Esophagus muscularis mucosa (tissue), 3 donors: ENCODE measurements around the gene ASPN.

ENCODE experiments used
- CTCF ChIP-seq, 3 experiments: fragments of 200-600 bp in 2 of 3; fragments of 450-650 bp in 1 of 3; sonication (generic) in 2 of 3; IDR thresholded peaks; one replicate each; pipeline ENCODE4 v1.5.1; 2017 to 2019; ENCODE audit warnings: antibody characterized with exemption in 3 of 3, mild to moderate bottlenecking in 2 of 3, moderate library complexity in 1 of 3
- EP300 ChIP-seq: sonication (generic); formaldehyde crosslinking; IDR thresholded peaks from one replicate; pipeline ENCODE4 v1.6.1; 2017; ENCODE audit warnings: antibody characterized with exemption

DNA sequence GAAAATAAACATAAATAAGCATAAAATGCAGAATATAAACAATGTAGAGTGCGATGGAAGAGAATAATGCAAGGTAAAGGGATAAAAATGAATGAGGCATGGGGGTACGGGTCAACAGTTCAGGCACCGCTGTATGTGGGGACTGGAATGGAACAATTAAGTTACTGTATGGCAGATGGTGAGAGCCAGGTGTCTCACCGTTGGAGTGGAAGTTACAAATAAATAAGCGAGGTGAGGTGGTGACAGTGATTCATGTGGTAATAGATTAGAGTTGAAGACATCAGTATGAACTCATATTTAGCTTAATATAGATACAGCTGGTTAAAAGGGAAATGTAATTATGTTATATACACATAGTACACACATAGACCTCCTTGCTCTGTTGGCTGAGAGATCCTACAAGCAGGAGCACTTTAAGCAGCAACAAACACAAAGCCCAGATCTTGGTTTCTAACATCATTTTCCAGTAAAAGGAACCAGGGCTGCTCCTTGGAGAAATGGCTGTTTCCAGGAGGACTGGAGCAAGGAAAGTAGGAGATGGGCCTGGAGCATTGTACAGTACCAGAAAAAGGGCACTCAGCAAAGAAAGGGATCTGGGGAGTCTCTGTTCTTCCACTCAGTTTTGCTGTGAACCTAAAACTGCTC lies 55.7 kb downstream of the ASPN start:
- TF ChIP-seq CTCF (IDR thresholded peaks at IDR 0.05) = no peak
- no peak for TF ChIP-seq EP300
